Smooth muscle cell (in vitro differentiated cells): Measurements from ENCODE around the gene HMGB4. TPM values are rescaled to one million over a fixed set of nuclear protein-coding genes. Genes with fewer than 3 reads are reported as not detected.

Experiments used
- DNase-seq: peaks from one replicate; lab custom pipeline; 2025; ENCODE audit not compliant: unreplicated experiment; lab: John Stamatoyannopoulos, UW
- H2AFZ ChIP-seq: fragments of 200-600 bp; sonication (generic); 2 replicates; pipeline ENCODE4 v1.6.0; 2016; ENCODE audit warnings: antibody characterized with exemption, low read depth, mild to moderate bottlenecking
- H3F3A ChIP-seq: fragments of 200-600 bp; sonication (generic); 2 replicates; pipeline ENCODE4 v1.6.0; 2017; ENCODE audit warnings: antibody characterized with exemption, low read depth
- H3K27ac ChIP-seq: fragments of 200-600 bp; sonication (generic); 2 replicates; pipeline ENCODE4 v1.5.1; 2016; ENCODE audit warnings: low read depth, mild to moderate bottlenecking
- H3K27me3 ChIP-seq: fragments of 200-600 bp; sonication (generic); 2 replicates; pipeline ENCODE4 v1.6.1; 2016; ENCODE audit warnings: low read depth, mild to moderate bottlenecking
- H3K36me3 ChIP-seq: fragments of 200-600 bp; sonication (generic); 2 replicates; pipeline ENCODE4 v1.5.1; 2016; ENCODE audit warnings: low read depth
- H3K4me1 ChIP-seq: fragments of 200-600 bp; sonication (generic); 2 replicates; pipeline ENCODE4 v1.5.1; 2016; ENCODE audit warnings: low read depth
- H3K4me2 ChIP-seq: fragments of 200-600 bp; sonication (generic); 2 replicates; pipeline ENCODE4 v1.6.0; 2016; ENCODE audit warnings: mild to moderate bottlenecking
- H3K4me3 ChIP-seq: fragments of 200-600 bp; sonication (generic); 2 replicates; pipeline ENCODE4 v1.5.1; 2016; ENCODE audit warnings: mild to moderate bottlenecking
- H3K79me2 ChIP-seq: fragments of 200-600 bp; sonication (generic); 2 replicates; pipeline ENCODE4 v1.6.0; 2016; ENCODE audit warnings: low read depth, mild to moderate bottlenecking
- H3K9ac ChIP-seq: fragments of 200-600 bp; sonication (generic); 2 replicates; pipeline ENCODE4 v1.6.0; 2016; ENCODE audit warnings: low read depth
- H3K9me3 ChIP-seq: fragments of 200-600 bp; sonication (generic); replicated peaks from 2 replicates; pipeline ENCODE4 v1.5.1; 2016; ENCODE audit warnings: low read depth
- H4K20me1 ChIP-seq: fragments of 200-600 bp; sonication (generic); 2 replicates; pipeline ENCODE4 v1.6.0; 2016; ENCODE audit warnings: low read depth
- WGBS: methylation state at CpG from one replicate; pipeline ENCODE4 v1.1.7; 2016; ENCODE audit warnings: low lambda C conversion rate; 5-methylcytosine and 5-hydroxymethylcytosine counted together
- polyA plus RNA-seq: library from polyadenylated mRNA; unstranded; fragments of >200 nt; fragmentation: Nextera tagmentation; extraction: Ambion mirVana; gene quantifications from 2 replicates; pipeline ENCODE4 v1.2.1, GENCODE V29; 2016
- total RNA-seq: library from RNA; depleted of rRNA; stranded (reverse); fragments of >200 nt; gene quantifications from 2 replicates; pipeline ENCODE4 v1.2.3, GENCODE V29; 2014
- TF ChIP-seq, protein P1 (sequence below): fragments of 200-600 bp; sonication (generic); IDR thresholded peaks from 2 replicates; pipeline ENCODE4 v1.5.1; 2017; ENCODE audit warnings: borderline replicate concordance, mild to moderate bottlenecking, antibody characterized with exemption; ENCODE audit not compliant: insufficient read depth, poor library complexity, severe bottlenecking

Gene HMGB4
- total and polyA plus RNA-seq, 2 experiments from 2014 or later: not detected

DNA sequence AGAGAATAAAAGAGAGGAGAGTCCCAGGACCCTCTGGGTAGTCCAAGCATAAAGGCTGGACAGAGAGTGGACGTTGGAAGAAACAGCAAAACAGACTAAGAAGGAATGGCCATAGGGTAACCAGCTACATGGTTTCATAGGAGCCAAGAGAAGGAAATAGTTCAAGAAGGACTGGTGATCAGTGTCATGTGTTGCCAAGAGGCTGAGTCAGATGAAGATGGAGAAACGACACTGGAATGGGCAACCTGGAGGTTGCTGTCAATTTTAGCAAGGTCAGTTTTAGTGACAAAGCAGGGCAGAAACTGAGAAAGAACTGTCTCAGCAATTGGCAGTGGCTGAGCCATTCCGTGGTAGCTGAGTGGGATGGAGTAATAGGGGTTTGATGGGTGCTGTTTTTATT lies 41.4 kb downstream of the HMGB4 start:
- no peak overlapping the region for H3K27ac ChIP-seq
- H3K4me2 ChIP-seq: no peak overlapping the region
- 83% methylated on average over 3 of the region's 3 CpGs for WGBS
- no peaks in the 10 kb centered on the region for H3F3A ChIP-seq
- no peaks in the 10 kb centered on the region for H4K20me1 ChIP-seq
- H3K4me1 ChIP-seq: no peaks in the 10 kb centered on the region
- H3K79me2 ChIP-seq: no peaks in the 10 kb centered on the region
- TF ChIP-seq, protein P1, sequence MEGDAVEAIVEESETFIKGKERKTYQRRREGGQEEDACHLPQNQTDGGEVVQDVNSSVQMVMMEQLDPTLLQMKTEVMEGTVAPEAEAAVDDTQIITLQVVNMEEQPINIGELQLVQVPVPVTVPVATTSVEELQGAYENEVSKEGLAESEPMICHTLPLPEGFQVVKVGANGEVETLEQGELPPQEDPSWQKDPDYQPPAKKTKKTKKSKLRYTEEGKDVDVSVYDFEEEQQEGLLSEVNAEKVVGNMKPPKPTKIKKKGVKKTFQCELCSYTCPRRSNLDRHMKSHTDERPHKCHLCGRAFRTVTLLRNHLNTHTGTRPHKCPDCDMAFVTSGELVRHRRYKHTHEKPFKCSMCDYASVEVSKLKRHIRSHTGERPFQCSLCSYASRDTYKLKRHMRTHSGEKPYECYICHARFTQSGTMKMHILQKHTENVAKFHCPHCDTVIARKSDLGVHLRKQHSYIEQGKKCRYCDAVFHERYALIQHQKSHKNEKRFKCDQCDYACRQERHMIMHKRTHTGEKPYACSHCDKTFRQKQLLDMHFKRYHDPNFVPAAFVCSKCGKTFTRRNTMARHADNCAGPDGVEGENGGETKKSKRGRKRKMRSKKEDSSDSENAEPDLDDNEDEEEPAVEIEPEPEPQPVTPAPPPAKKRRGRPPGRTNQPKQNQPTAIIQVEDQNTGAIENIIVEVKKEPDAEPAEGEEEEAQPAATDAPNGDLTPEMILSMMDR: no peak
- H3K9ac ChIP-seq: no peak overlapping the region
- no peaks in the 10 kb centered on the region for H3K9me3 ChIP-seq
- DNase-seq: no peak
- H3K36me3 ChIP-seq: no peaks in the 10 kb centered on the region
- peaks cover 7% of the 10 kb centered on the region for H3K27me3 ChIP-seq
- H3K4me3 ChIP-seq: no peak overlapping the region
- no peak overlapping the region for H2AFZ ChIP-seq

DNA sequence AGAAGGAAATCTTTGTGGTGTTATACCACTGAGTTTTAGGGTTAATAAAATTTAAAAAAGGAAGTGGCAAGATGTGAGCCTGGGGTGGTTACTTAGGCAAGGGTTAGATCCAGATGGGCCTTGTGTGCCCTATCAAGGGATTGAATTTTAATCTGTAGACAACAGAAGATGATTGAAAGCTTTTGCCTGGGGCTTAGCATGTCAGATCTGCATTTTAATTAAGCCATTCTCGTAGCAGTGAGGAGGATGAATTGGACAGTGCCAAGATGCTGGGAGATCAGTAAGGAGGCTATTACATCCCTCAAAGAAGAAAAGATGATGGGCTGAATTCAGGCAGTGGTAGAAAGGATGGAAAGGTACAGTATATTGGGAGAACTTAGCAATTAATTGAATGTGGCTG lies 42.3 kb downstream of the HMGB4 start:
- no peak overlapping the region for H2AFZ ChIP-seq
- no peaks in the 10 kb centered on the region for H3K79me2 ChIP-seq
- H3K27ac ChIP-seq: no peak overlapping the region
- no peak overlapping the region for H3K4me2 ChIP-seq
- H3K27me3 ChIP-seq: peaks cover 10% of the 10 kb centered on the region
- no peaks in the 10 kb centered on the region for H3K4me1 ChIP-seq
- H3K9me3 ChIP-seq: no peaks in the 10 kb centered on the region
- no peaks in the 10 kb centered on the region for H3K36me3 ChIP-seq
- H3K4me3 ChIP-seq: no peak overlapping the region
- TF ChIP-seq, protein P1: no peak
- DNase-seq: no peak
- H3K9ac ChIP-seq: no peak overlapping the region
- H4K20me1 ChIP-seq: no peaks in the 10 kb centered on the region
- no peaks in the 10 kb centered on the region for H3F3A ChIP-seq
- 88% methylated on average over 1 of the region's 1 CpG for WGBS

DNA sequence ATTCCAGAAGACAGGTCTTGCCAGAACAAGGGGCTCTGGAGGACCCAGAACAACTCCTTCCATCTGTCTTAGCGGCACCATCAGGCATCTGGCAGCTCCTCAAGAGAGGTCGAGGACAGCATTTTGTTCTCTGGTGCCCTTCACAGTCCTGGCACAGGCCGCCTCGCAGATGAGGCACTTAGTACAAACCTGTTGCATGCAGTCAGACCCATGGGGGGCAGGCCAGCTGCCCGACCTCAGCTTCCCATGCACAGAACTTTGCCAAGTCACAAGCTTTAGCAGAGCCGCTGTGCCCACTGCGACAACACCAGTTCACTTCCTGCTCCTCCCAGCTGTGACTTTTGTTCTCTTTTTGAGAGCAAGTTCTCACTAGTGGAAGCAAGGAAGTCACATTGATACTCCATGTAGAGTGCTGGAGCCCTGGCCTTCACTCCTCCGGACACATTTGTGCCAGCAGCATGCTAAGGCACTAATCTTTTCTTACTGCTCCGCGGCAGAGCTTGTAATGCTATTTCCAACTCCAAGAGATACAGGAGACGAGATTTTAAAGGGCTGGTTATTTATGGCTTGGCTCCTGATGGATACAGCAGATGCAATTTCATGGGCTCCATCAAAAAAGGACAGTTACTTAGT lies 44.6 kb downstream of the HMGB4 start:
- TF ChIP-seq, protein P1: no peak
- no peak overlapping the region for H3K9ac ChIP-seq
- no peak overlapping the region for H2AFZ ChIP-seq
- H3K27me3 ChIP-seq: peaks cover 5% of the 10 kb centered on the region
- H3K9me3 ChIP-seq: no peaks in the 10 kb centered on the region
- no peaks in the 10 kb centered on the region for H4K20me1 ChIP-seq
- no peak overlapping the region for H3K4me2 ChIP-seq
- no peaks in the 10 kb centered on the region for H3K79me2 ChIP-seq
- WGBS: 90% methylated on average over 11 of the region's 11 CpGs
- no peak overlapping the region for H3K4me3 ChIP-seq
- DNase-seq: no peak
- H3K36me3 ChIP-seq: no peaks in the 10 kb centered on the region
- H3K27ac ChIP-seq: no peak overlapping the region
- no peaks in the 10 kb centered on the region for H3K4me1 ChIP-seq
- H3F3A ChIP-seq: no peaks in the 10 kb centered on the region
